A172 (cell line): ENCODE measurements around the gene RPS17. TPM values are rescaled to one million over a fixed set of nuclear protein-coding genes. Genes with fewer than 3 reads are reported as not detected.

ENCODE experiments used
- DNase-seq: peaks from one replicate; pipeline ENCODE4 v3.0.0-alpha.2; 2015; ENCODE audit warnings: low spot score
- total RNA-seq: library from RNA; depleted of rRNA; stranded (reverse); fragments of >200 nt; shearing (Covaris generic); gene quantifications from 2 replicates; pipeline ENCODE4 v1.2.3, GENCODE V29; 2014; rRNA removed

The RPS17 gene
- 2,056 and 2,688 TPM in 2 replicates for total RNA-seq

DNA sequence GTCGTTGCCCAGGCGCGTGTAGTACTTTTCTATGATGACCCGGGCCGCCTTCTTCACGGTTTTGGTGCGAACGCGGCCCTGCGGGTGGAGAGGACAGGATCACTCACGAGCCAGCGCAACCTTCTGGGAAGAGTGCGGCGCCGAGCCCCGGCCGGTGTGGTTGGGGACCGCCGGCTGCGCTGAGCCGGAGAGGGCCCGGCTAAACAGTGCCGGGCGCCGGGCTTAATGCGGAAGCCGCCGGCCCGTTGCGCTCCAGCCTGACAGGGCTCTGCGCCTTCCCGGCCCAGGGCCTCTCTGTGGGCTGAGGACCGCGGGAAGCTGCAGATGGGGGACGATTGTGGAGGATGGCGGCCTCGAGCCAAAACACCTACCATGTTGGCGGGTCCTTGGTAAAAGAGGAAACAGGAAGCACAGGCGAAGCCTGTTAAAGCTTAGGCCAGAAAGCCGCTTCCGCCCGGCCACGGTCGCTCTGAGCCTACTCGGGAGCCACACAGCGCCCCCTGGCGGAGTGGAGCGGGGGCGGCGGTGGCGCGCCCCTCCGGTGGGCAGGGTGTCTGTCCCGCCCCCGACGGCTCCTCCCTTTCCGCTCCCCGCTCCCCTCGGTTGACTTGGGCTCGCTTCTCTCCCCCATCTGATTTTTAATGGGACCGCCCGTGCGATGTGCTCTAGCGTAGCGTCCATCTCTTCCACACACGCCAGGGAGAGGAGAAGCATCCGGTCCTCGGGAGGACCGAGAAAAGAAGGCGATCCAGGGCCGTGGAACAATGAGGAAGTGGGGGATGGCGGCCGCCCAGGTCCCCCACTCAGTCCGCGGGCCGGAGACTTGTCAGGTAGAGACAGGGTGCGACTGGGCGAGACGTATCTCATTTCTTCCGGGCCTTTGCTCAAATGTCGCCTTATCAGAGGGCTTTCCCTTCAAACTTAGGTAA is at the start of gene RPS17:
RPS17 (minus strand) TSS at position 403 of the 929 bp plus-strand sequence; CDS start at position 374, 29 bp downstream.
- peak; percentile 88 for DNase-seq

DNA sequence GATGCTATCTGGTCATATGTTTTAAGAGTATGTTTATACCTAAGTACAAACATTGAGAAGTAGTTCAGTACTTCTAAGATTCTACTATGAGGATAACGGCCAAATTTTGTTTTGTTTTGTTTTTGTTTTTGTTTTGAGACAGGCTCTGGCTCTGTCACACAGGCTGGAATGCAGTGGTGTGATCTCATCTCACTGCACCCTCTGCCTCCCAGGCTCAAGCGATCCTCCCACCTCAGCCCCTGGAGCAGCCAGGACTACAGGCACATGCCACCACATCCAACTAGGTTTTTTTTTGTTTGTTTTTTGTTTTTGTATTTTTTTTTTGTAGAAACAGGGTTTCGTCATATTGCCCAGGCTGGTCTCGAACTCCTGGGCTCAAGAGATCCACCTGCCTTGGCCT is 47.5 kb upstream of the RPS17 start:
- no peak for DNase-seq

GRCh38 chr15:82585072-82585471 is 44.8 kb upstream of the RPS17 start:
- DNase-seq = no peak

DNA sequence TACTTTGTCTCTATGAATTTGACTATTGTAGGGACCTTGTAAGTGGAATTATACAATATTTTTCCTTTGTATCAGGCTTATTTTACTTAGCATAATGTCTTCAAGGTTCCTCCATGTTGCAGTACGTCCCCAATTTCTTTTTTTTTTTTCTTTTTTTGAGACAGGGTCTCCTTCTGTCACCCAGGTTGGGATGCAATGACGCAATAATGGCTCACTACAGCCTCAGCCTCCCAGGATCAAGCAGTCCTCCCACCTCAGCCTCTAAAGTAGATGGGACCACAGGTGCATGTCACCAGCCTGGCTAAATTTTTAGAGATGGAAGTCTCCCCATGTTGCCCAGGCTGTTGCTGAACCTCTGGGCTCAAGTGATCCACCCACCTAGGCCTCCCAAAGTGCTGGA is 40.5 kb upstream of the RPS17 start:
- DNase-seq = no peak

GRCh38 chr15:82575335-82575734 is 35.1 kb upstream of the RPS17 start:
- DNase-seq = no peak

GRCh38 chr15:82572986-82573385 is 32.7 kb upstream of the RPS17 start:
- DNase-seq = no peak

- DNase-seq = peak; percentile 32
Measured at GRCh38 chr15:82572311-82572710, 32.1 kb upstream of the RPS17 start.

DNA sequence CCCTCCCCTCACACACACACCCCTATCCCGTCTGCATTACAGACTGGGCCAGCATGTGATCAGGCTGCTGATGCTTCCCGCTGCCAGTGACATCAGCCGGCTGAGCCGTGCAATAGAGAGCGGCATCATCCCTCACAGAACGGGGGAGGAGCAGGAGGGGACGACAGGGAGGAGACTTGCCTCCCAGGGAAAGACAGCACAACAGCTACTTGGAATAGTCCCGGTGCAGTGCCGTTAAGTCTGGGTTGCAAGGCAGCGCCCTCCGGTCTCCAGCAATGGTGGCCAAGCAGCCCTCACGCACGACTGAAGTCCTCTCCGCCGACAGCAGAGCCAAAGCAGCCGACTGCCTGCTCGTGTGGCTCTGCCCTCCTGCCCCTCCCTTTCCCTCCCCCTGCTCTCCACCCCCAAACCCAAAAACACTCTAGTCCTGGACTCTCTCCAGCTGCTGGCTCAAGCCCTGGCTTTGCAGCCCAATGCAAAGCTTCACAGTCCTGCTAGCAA is 31.5 kb upstream of the RPS17 start:
- peak; percentile 47 for DNase-seq

- DNase-seq = peak; percentile 8
Measured at GRCh38 chr15:82570721-82571508, 30.7 kb upstream of the RPS17 start.

DNA sequence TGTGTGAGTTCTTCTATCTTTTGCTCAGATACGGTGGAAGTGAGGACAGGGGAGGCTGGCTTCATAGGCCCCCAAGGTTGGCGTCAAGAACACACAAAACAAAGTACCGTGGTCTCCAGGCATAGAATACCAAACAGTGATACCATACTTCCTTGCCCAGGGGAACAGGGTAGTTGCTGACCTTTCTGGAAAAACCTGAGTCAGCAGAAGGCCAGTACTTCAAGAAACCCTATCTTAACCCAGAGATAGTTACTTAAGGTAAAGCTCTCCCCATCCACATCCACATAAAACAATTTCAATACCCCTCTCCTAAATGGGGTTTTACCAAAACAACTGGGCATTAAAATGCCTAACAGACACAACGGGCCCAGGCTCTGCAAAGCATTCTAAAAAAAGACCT is 29.6 kb upstream of the RPS17 start:
- no peak for DNase-seq

- no peak for DNase-seq
Measured at GRCh38 chr15:82568986-82569385, 28.7 kb upstream of the RPS17 start.

GRCh38 chr15:82567661-82568060 is 27.4 kb upstream of the RPS17 start:
- DNase-seq = no peak

- no peak for DNase-seq
Measured at GRCh38 chr15:82566690-82567089, 26.4 kb upstream of the RPS17 start.

GRCh38 chr15:82558502-82558901 is 18.2 kb upstream of the RPS17 start:
- no peak for DNase-seq

GRCh38 chr15:82556315-82557035 is 16.2 kb upstream of the RPS17 start:
- no peak for DNase-seq

DNA sequence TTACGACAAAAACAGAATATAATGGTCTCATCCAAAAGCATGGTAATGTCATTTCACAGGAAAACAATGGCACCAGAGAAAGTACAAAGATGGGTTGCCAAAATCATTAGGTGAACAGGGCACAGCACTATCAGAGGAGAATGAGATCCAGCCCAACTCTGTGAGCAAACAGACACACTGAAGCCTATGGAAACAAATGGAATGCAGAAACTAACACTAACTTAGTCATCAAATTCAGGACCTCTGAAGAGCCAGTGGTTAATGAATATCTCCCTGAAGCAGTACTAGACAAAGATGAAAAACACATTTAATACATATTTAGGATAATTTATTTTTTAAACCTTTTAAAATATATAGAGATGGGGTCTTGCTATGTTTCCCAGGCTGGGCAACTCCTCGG is 14.6 kb upstream of the RPS17 start:
- no peak for DNase-seq

DNA sequence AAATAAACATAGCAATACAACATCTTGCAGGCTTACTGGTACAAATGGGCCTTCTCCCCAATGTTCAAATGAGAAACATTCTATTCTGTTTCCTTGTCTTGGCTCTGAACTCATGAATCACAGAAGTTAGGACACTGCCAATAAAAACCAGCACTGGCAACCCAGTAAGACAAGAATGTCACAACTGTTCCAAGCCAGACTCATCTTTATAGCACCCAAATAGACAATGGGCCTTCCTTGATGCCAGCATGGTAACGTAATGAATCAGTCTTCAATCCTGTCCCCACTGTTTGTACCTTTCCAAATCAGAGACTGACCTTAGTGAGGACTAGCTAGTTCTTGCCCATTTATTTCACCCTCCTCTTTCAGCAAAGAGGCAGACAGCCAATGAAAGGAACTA is 14.1 kb upstream of the RPS17 start:
- no peak for DNase-seq

DNA sequence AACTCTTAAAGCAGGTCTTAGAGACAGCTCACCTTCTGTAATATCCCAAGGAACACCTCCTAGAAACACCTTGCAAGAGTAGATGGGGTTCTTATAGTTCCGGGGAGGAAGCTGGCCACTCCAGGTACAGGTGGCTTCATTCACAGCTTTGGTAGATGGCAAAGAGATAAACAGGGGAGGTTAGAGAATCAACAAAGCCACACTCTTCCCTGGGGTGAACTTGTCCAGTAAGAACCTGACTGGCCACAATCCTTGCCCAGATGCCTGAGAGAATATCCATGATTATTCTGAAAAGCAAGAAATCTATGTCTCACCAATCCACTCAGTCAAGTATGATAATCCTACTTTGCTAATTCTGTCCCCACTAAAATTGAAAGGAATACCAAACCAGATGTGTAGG is 13.6 kb upstream of the RPS17 start:
- no peak for DNase-seq

- DNase-seq = no peak
Measured at GRCh38 chr15:82552861-82553260, 12.6 kb upstream of the RPS17 start.

- peak; percentile 13 for DNase-seq
Measured at GRCh38 chr15:82551646-82552247, 11.5 kb upstream of the RPS17 start.

DNA sequence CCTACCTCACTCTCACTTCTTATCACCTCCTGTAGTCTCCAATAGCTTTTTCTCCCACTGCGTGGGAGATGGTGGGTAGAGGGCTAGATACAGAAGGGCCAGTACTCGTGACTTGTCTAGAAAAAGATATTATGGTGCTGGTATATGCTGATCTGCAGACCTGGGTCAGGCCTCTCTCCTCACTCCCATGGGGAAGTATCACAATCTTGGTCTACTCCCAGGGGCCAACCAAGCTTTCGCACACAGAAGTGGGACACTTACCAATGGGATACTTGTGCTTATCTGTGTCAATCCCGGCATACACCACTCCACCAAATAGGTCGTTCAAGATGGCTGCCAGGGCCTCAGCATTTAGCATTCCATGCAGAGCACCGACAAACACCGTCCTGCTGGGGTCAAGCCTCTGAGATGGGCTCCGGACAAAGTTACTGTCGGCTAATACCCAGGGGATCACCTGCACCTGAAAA is 9.0 kb upstream of the RPS17 start:
- DNase-seq = no peak
